ENCODE results near the gene SLC4A1AP. TPM values are rescaled to one million over a fixed set of nuclear protein-coding genes. Genes with fewer than 3 reads are reported as not detected.

SLC4A1AP gene
- polyA plus RNA-seq, 1 of the 3 experiments (the other 2 are of a cell fraction): 9.4 TPM

GRCh38 chr2:27710640-27711430, 47.1 kb downstream of the SLC4A1AP start:
- no peak overlapping the region for H2AFZ ChIP-seq (ENCODE audit: low read depth)
- no peaks in the 10 kb centered on the region for H3K36me3 ChIP-seq (replicated peaks in 1 of 2; ENCODE audit: control insufficient read depth in 1 of 2, insufficient read depth in 2 of 2, low read length in 1 of 2)
- H4K20me1 ChIP-seq (ENCODE audit: insufficient read depth): no peaks in the 10 kb centered on the region
- CTCF ChIA-PET: interaction anchor here (1.8 to 5.2 kb wide), 2 partner anchors 12 to 21 kb away, joined by 4 to 40 read pairs; no protein-coding TSS in a partner anchor
- H3K9me3 ChIP-seq: no peaks in the 10 kb centered on the region
- POLR2A ChIA-PET: no interaction called here
- H3K79me2 ChIP-seq (ENCODE audit: insufficient read depth): no peaks in the 10 kb centered on the region
- no peaks in the 10 kb centered on the region for H3K27me3 ChIP-seq (ENCODE audit: insufficient read depth)
- H3K4me2 ChIP-seq: no peak overlapping the region
- TF ChIP-seq SIN3A (IDR thresholded peaks at IDR 0.05; ENCODE audit: borderline replicate concordance, low read depth, low read length) (no peak), FOXM1 (IDR thresholded peaks at IDR 0.05; ENCODE audit: low read depth) (no peak), TAF1 (IDR thresholded peaks at IDR 0.05; ENCODE audit: borderline replicate concordance, low read depth, low read length) (no peak), MAX (IDR thresholded peaks at IDR 0.05; ENCODE audit: low read depth) (no peak), EZH2phosphoT487 (IDR thresholded peaks at IDR 0.05; ENCODE audit: borderline replicate concordance, low read depth) (no peak), ZBTB33 (IDR thresholded peaks at IDR 0.05; ENCODE audit: borderline replicate concordance, low read depth) (no peak), NFIC (IDR thresholded peaks at IDR 0.05; ENCODE audit: borderline replicate concordance) (no peak), GABPA (IDR thresholded peaks at IDR 0.05; ENCODE audit: low read depth) (no peak), FOSL2 (IDR thresholded peaks at IDR 0.05; ENCODE audit: borderline replicate concordance, low read depth) (no peak), POLR2AphosphoS5 (IDR thresholded peaks at IDR 0.05; ENCODE audit: low read depth, low read length) (no peak), USF1 (IDR thresholded peaks at IDR 0.05; ENCODE audit: borderline replicate concordance, low read depth) (no peak), YY1 (IDR thresholded peaks at IDR 0.05; ENCODE audit: low read depth) (no peak), MXI1 (IDR thresholded peaks at IDR 0.05; ENCODE audit: low read depth, low read length) (no peak), FOXJ3 (CRISPR knock-in tag; IDR thresholded peaks at IDR 0.05) (no peak), TEAD4 (IDR thresholded peaks at IDR 0.05; ENCODE audit: borderline replicate concordance, insufficient read depth) (no peak), RFX5 (IDR thresholded peaks at IDR 0.05; ENCODE audit: low read length) (no peak)
- WGBS (ENCODE audit: low lambda C conversion rate): 78% methylated on average over 8 of the region's 8 CpGs
- peaks cover 10 to 12% of the 10 kb centered on the region in 2 experiments; a peak in 3 of 4 replicates for H3K4me1 ChIP-seq (ENCODE audit: control insufficient read depth in 1 of 2, insufficient read depth in 2 of 2, low read depth in 1 of 2, low read length in 1 of 2)
- no peaks in the 10 kb centered on the region for H3K9me2 ChIP-seq
- no peak overlapping the region for H3K27ac ChIP-seq (ENCODE audit: low read depth in 2 of 2, low read length in 1 of 2)
- H3K4me3 ChIP-seq (ENCODE audit: low read depth in 2 of 2, low read length in 1 of 2): no peak overlapping the region
- no peak for DNase-seq
- H3F3A ChIP-seq (replicated peaks; ENCODE audit: insufficient read depth): peaks cover 16% of the 10 kb centered on the region
- H3K9ac ChIP-seq: no peak overlapping the region

Measured in SK-N-SH (cell line).